ENCODE data around the gene NSMF. TPM values are rescaled to one million over a fixed set of nuclear protein-coding genes. Genes with fewer than 3 reads are reported as not detected.

NSMF gene
- total and polyA plus RNA-seq, 2 of the 4 experiments (the other 2 are of a cell fraction): 7.7 to 40.9 TPM

GRCh38 chr9:137505421-137506140 lies 46.4 kb upstream of the NSMF start:
- ChIA-PET POLR2A (ENCODE audit: unreplicated experiment) (no interaction called here), CTCF (interaction anchor here (0.6 kb wide), 1 partner anchor 18 kb away, joined by 5 read pairs; no protein-coding TSS in a partner anchor)
- no peak overlapping the region for H4K8ac ChIP-seq (ENCODE audit: low read depth in 2 of 2, low read length in 2 of 2)
- BruUV-seq (replicated peaks): no TSS peak
- H3K4me1 ChIP-seq (ENCODE audit: control insufficient read depth, insufficient read depth, low read length): no peaks in the 10 kb centered on the region
- H3K9ac ChIP-seq (ENCODE audit: low read depth, low read length): no peak overlapping the region
- intact Hi-C loops (cut with micrococcal nuclease) (no loop called here), dilution Hi-C loops (cut with HindIII; ENCODE audit: low sequenced_read_pairs, unreplicated experiment) (no loop called here), in situ Hi-C loops (cut with MboI; ENCODE audit: low sequenced_read_pairs) (no loop called here)
- H3K36me3 ChIP-seq (ENCODE audit: control insufficient read depth, insufficient read depth, low read length): no peaks in the 10 kb centered on the region
- WGBS, 2 experiments (ENCODE audit: extremely low coverage in 2 of 2, insufficient read length in 1 of 2): 86% methylated on average over 14 of the region's 28 CpGs; no CpG with 5 or more reads in 1 of the 2 experiments
- H2AK5ac ChIP-seq (ENCODE audit: low read depth, low read length): no peak overlapping the region
- H2BK20ac ChIP-seq (ENCODE audit: low read depth, low read length): no peak overlapping the region
- ATAC-seq (ENCODE audit: low read depth): no peak
- no peak overlapping the region for H3K18ac ChIP-seq (ENCODE audit: low read depth, low read length)
- TF ChIP-seq POLR2A (IDR thresholded peaks at IDR 0.05; ENCODE audit: low read depth, low read length) (no peak), BHLHE40 (IDR thresholded peaks at IDR 0.05; ENCODE audit: low read depth, low read length) (no peak), USF2 (IDR thresholded peaks at IDR 0.05; ENCODE audit: low read depth, low read length) (no peak), SMC3 (IDR thresholded peaks at IDR 0.05; ENCODE audit: low read depth, low read length) (no peak), CTCF (conservative IDR thresholded peaks at IDR 0.05; ENCODE audit: low read depth, low read length) (no peak), MAFK (IDR thresholded peaks at IDR 0.05; ENCODE audit: low read depth, low read length) (no peak), RAD21 (IDR thresholded peaks at IDR 0.05; ENCODE audit: low read length) (no peak), ELK1 (IDR thresholded peaks at IDR 0.05; ENCODE audit: borderline replicate concordance, low read depth, low read length) (no peak), FOS (IDR thresholded peaks at IDR 0.05; ENCODE audit: low read depth, low read length) (no peak), NFE2L2 (IDR thresholded peaks at IDR 0.05; ENCODE audit: low read depth, low read length) (no peak), RFX5 (IDR thresholded peaks at IDR 0.05; ENCODE audit: low read depth, low read length) (no peak), RCOR1 (IDR thresholded peaks at IDR 0.05; ENCODE audit: insufficient replicate concordance, low read length) (no peak), MAZ (IDR thresholded peaks at IDR 0.05; ENCODE audit: borderline replicate concordance, low read depth, low read length) (no peak), MXI1 (IDR thresholded peaks at IDR 0.05; ENCODE audit: borderline replicate concordance, low read depth, low read length) (no peak), CEBPB (IDR thresholded peaks at IDR 0.05; ENCODE audit: low read depth, low read length) (no peak), CHD1 (IDR thresholded peaks at IDR 0.05; ENCODE audit: low read depth, low read length) (no peak)
- no peak overlapping the region for H2BK120ac ChIP-seq (ENCODE audit: low read depth, low read length)
- no peak for DNase-seq
- H3K14ac ChIP-seq (replicated peaks; ENCODE audit: low read depth, low read length): no peak overlapping the region
- no peak overlapping the region for H3K23ac ChIP-seq (ENCODE audit: low read depth, low read length)
- H2AK9ac ChIP-seq (replicated peaks; ENCODE audit: low read depth, low read length, poor library complexity): no peak overlapping the region
- no peaks in the 10 kb centered on the region for H4K20me1 ChIP-seq (ENCODE audit: insufficient read depth, low read length)
- H3K27ac ChIP-seq (ENCODE audit: insufficient read depth, low read length): no peak overlapping the region
- H2AFZ ChIP-seq (replicated peaks; ENCODE audit: low read length, poor library complexity): no peak overlapping the region
- H3K56ac ChIP-seq (ENCODE audit: extremely low read depth, insufficient read depth, low read length): no peak overlapping the region
- no peak overlapping the region for H2BK5ac ChIP-seq (ENCODE audit: low read depth, low read length, poor library complexity, severe bottlenecking)
- H3K4me3 ChIP-seq (ENCODE audit: insufficient read depth, low read depth, low read length): no peak overlapping the region
- H3K27me3 ChIP-seq (ENCODE audit: control insufficient read depth, insufficient read depth, low read length): no peaks in the 10 kb centered on the region; the same call in 1 of the 2 replicates
- no peak overlapping the region for H3K4me2 ChIP-seq (ENCODE audit: low read depth, low read length)
- no peaks in the 10 kb centered on the region for H3K9me1 ChIP-seq (ENCODE audit: insufficient read depth, low read length)
- no peak overlapping the region for H3K4ac ChIP-seq (ENCODE audit: low read depth, low read length)
- no peak overlapping the region for H2BK15ac ChIP-seq (ENCODE audit: low read depth, low read length)
- H3K9me3 ChIP-seq (ENCODE audit: control insufficient read depth, insufficient read depth, low read length): peaks cover 2% of the 10 kb centered on the region; the same call in 1 of the 2 replicates
- H4K5ac ChIP-seq (ENCODE audit: low read depth, low read length): no peak overlapping the region
- no peak overlapping the region for H4K91ac ChIP-seq (ENCODE audit: insufficient read depth, low read depth, low read length)
- H3K79me1 ChIP-seq (ENCODE audit: low read depth in 1 of 2, low read length in 2 of 2): no peaks in the 10 kb centered on the region

Data from IMR-90 (cell line).